ENCODE results near the gene NR2F1.

DNA sequence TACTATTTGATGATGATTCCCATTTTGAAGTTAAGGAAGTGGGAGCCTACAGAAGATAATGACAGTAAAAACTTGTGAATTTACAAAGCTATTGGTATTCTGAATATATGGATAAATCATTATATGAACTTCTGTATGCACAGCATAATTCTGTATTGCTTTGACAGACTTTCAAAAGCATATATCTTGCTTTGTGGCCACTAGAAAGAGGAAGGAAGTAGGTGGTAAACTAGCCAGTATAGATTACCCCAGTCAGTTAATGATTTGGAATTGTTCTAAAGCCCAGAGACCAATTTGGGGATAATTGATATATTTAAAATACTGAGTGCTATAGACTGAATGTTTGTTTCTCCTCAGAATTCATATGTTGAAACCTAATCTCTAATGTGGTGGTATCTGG is 53.0 kb downstream of the NR2F1 start:
- TF ChIP-seq, protein P1, sequence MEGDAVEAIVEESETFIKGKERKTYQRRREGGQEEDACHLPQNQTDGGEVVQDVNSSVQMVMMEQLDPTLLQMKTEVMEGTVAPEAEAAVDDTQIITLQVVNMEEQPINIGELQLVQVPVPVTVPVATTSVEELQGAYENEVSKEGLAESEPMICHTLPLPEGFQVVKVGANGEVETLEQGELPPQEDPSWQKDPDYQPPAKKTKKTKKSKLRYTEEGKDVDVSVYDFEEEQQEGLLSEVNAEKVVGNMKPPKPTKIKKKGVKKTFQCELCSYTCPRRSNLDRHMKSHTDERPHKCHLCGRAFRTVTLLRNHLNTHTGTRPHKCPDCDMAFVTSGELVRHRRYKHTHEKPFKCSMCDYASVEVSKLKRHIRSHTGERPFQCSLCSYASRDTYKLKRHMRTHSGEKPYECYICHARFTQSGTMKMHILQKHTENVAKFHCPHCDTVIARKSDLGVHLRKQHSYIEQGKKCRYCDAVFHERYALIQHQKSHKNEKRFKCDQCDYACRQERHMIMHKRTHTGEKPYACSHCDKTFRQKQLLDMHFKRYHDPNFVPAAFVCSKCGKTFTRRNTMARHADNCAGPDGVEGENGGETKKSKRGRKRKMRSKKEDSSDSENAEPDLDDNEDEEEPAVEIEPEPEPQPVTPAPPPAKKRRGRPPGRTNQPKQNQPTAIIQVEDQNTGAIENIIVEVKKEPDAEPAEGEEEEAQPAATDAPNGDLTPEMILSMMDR (IDR thresholded peaks at IDR 0.05) = no peak
- no peak for TF ChIP-seq EZH2 (IDR thresholded peaks at IDR 0.05; ENCODE audit: borderline replicate concordance, insufficient read depth, low read depth, low read length, poor library complexity, severe bottlenecking)
